GM13976 (cell line): ENCODE measurements around the gene ESPN.

Experiments used
- DNase-seq: peaks from one replicate; pipeline ENCODE4 v3.0.0; 2012; ENCODE audit warnings: low spot score
- in situ Hi-C: fragments of 300-500 bp; cut with MboI; formaldehyde crosslinking; loops from one replicate; pipeline ENCODE4 v1.12.0; 2022; ENCODE audit warnings: low sequenced_read_pairs, mixed read lengths, inconsistent platforms; ENCODE audit not compliant: unreplicated experiment
- TF ChIP-seq, protein P1 (sequence below): IDR thresholded peaks from 2 replicates; pipeline ENCODE4 v1.5.1; 2012; ENCODE audit warnings: borderline replicate concordance, mild to moderate bottlenecking; ENCODE audit not compliant: insufficient read depth; ENCODE audit errors: extremely low read depth, missing control alignments, control extremely low read depth

The ESPN gene

GRCh38 chr1:6409733-6410132, 14.8 kb upstream of the ESPN start:
- in situ Hi-C loops, result loop anchor here (10.0 kb wide), 2 partner anchors 65 to 155 kb away; no protein-coding TSS in a partner anchor
- no peak for DNase-seq
- TF ChIP-seq, protein P1, sequence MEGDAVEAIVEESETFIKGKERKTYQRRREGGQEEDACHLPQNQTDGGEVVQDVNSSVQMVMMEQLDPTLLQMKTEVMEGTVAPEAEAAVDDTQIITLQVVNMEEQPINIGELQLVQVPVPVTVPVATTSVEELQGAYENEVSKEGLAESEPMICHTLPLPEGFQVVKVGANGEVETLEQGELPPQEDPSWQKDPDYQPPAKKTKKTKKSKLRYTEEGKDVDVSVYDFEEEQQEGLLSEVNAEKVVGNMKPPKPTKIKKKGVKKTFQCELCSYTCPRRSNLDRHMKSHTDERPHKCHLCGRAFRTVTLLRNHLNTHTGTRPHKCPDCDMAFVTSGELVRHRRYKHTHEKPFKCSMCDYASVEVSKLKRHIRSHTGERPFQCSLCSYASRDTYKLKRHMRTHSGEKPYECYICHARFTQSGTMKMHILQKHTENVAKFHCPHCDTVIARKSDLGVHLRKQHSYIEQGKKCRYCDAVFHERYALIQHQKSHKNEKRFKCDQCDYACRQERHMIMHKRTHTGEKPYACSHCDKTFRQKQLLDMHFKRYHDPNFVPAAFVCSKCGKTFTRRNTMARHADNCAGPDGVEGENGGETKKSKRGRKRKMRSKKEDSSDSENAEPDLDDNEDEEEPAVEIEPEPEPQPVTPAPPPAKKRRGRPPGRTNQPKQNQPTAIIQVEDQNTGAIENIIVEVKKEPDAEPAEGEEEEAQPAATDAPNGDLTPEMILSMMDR, result no peak

DNA sequence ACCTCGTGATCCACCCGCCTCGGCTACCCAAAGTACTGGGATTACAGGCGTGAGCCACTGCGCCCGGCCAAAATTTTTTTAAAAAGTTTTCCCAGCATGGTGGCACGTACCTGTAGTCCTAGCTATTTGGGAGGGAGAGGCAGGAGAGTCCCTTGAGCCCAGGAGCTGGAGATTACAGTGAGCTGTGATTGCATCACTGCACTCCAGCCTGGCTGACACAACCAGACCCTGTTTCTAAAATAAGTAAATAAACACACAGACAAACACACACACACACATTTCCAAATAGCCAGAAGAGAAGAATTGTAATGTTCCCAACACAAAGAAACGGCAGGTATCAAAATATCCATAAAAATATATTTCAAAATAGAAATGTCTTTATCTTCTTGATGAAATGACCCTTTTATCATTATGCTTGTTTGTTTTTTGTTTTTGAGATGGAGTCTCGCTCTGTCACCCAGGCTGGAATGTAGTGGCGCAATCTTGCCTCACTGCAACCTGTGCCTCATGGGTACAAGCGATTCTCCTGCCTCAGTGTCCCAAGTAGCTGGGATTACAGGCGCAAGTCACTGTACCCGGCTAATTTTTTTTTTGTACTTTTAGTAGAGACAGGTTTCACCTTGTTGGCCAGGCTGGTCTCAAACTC, 14.2 kb upstream of the ESPN start:
- TF ChIP-seq, protein P1, result no peak
- DNase-seq, result no peak
- in situ Hi-C loops, result no loop called here

DNA sequence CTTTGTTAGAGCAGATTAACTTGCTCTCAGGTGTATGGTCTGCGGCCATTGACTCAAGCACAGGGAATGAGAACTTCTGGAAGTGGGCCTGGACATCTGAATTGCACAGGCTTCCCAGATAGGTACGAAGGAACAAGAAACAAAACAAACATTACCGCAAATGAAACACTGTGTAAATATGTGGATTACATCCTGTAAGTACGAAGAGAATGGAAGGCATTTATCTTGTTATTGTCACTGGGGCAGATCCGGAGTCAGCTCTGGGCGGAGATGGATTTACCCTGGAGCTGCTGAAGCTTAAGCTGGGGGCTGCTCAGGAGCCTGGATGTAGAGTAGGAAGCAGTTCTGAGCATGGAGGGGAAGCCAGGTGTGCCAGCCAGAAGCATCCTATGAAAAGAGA, 11.7 kb upstream of the ESPN start:
- DNase-seq, result no peak
- TF ChIP-seq, protein P1, result no peak
- in situ Hi-C loops, result no loop called here

GRCh38 chr1:6414443-6414844, 10.1 kb upstream of the ESPN start:
- in situ Hi-C loops, result no loop called here
- TF ChIP-seq, protein P1, result peak; percentile 40
- DNase-seq, result peak; percentile 80

GRCh38 chr1:6414881-6415626, 9.5 kb upstream of the ESPN start:
- TF ChIP-seq, protein P1, result no peak
- DNase-seq, result no peak
- in situ Hi-C loops, result no loop called here

DNA sequence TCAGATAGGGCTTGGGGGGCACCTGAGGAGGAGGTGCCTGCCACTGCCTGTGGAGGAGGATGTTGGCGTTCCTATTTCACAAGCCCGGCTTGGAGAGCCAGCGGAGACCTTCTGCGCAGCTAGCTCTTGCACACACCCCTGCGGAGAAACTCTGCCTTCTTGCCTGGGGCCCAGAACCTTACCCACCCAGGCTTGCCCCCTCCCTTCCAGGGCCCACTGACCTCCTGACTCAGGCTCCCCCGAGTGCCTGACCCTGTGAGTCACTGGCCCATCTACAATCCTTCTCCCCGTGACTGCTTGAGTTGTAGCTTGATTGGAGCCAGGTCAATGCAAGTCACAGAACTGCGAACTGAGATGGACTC, 8.3 kb upstream of the ESPN start:
- TF ChIP-seq, protein P1, result no peak
- no peak for DNase-seq
- in situ Hi-C loops, result no loop called here
